Measurements from ENCODE around the gene TICAM2.

GRCh38 chr5:115634343-115635132 is 32.3 kb upstream of the TICAM2 start:
- TF ChIP-seq CTCF (IDR thresholded peaks at IDR 0.05), result peak in 5 of 7 experiments; percentile 76 to 94 (median 85)
- no peak for TF ChIP-seq POLR2A (IDR thresholded peaks at IDR 0.05)
- peak in 1 of 3 donors; percentile 72 for TF ChIP-seq POLR2AphosphoS5 (IDR thresholded peaks at IDR 0.05)
- TF ChIP-seq EP300 (IDR thresholded peaks at IDR 0.05), result no peak

Measured in stomach (tissue), 4 donors.